ENCODE data around the gene JARID2.
"Not testable (repeated sequence)": the region's sequence is repeated elsewhere in the genome, so short reads cannot be mapped to it uniquely, and the experiment has no call there.

JARID2 gene

DNA sequence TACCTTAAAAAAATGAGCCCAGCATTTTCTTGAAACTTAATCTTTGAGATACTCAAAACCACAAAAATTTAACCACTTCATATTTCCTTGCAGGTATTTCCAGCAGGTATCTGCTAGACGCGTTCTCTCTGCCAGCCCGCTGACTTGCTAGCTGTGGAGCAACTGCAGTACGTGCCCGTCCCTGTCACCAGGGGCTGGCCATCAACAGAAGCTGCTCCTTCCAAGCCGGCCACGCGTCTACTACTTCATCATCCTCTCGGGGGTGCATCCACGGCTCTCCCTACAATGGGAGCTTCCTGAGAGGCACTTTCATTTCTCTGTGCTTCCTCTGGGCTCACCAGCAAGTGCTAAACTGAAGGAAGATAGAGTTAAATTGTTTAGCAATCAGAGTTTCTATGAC, 284.5 kb downstream of the JARID2 start:
- no peak for DNase-seq

DNA sequence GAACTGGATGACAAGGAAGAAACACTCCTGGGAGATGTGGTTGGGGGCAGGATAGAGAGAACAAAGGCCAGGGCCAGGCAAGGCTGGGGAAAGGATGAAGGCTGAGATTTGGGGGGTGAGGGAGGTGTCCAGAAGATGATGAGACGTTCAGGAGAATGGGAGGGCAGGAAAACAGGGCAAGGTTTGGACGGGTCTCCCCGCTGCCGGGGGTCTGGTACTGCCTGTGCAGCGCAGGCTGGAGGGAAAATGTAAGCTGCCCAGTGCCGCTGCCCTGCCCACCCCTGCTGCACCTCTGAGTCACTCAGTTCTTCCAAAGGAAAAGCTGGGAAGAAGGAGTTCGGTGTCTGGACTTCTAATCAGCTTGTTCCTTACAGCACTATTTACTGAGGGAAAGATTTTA, 286.1 kb downstream of the JARID2 start:
- DNase-seq = no peak

DNA sequence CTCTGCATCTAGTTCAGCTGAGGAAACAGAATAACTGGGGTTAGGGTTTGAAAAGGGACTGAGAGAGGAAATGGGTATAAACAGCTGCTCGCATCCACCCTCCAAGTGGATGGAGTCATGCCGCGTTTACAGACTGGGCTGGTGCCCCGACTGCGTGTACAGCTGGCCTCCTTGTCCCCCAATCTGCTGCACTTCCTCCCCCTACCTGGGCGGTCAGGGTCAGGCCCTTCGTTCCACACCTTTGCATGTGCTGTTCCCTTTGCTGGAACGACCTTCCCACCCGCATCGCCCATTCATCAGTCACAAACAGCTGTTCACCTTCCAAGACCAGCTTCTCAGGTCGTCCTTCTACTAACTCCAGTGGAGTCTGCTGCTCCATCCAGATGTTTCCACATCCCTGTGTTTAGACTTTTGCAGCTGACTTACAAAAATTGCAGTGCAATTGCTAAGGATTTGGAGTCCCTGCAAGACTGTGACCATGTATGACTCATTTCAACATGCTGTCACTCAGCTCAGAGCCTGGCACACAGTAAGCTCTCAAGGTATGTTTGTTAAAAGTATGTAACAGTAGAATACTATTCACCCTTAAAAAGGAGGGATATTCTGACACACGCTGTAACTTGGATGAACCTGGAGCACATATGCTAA, 287.6 kb downstream of the JARID2 start:
- DNase-seq = no peak

DNA sequence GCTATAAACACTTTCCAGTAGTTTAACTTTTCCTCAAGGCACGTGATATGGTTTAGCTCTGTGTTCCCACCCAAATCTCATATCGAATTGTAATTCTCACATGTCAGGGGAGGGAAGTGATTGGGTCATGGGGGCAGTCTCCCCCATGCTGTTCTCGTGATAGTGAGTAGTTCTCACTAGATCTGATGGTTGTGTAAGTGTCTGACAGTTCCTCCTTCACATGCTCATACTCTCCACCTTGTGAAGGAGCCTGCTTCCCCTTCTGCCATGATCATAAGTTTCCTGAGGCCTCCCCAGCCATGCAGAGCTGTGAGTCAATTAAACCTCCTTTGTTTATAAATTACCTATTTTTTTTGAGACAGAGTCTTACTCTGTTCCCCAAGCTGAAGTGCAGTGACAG, 289.1 kb downstream of the JARID2 start:
- peak; percentile 76 for DNase-seq

DNA sequence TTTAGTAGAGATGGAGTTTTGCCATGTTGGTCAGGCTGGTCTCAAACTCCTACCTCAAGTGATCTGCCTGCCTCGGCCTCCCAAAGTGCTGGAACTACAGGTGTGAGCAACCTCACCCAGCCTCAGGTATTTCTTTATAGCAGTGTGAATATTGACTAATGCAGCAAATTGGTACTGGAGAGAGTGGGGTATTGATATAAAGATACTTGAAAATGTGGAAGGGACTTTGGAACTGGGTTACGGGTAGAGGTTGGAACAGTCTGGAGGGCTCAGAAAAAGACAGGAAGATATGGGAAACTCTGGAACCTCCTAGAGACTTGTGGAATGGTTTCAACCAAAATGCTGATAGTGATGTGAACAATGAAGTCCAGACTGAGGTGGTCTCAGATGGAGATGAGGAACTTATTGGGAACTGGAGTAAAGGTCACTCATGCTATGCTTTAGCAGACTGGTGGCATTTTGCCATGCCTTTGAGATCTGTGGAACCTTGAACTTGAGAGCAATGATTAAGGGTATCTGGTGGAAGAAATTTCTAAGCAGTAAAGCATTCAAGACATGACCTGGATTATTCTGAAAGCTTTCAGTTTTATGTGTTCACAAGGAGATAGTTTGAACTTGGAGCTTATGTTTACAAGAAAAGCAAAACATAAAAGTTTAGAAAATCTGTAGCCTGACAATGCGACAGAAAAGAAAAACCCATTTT, 289.8 kb downstream of the JARID2 start:
- no peak for DNase-seq

DNA sequence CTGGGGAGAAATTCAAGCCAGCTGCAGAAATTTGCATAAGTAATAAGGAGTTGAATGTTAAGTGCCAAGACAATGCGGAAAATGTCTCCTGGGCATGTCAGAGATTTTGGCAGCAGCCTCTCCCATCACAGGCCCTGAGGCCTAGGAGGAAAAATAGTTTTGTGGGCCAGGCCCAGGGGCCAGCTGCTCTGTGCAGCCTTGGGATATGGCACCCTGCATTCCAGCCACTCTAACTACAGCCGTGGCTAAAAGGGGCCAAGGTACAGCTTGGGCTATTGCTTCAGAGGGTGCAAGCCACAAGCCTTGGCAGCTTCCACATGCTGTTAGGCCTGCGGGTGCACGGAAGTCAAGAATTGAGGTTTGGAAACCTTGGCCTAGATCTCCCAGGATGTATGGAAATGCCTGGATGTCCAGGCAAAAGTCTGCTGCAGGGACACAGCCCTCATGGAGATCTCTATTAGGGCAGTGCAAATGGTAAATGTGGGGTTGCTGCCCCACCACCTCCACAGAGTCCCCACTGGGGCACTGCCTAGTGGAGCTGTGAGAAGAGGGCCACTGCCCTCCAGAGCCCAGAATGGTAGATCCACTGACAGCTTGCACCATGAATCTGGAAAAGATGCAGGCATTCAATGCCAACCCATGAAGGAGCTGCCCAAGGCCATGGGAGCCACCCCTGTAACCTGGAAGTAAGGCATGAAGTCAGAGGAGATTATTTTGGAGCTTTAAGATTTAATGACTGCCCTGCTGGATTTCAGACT, 290.5 kb downstream of the JARID2 start:
- no peak for DNase-seq

DNA sequence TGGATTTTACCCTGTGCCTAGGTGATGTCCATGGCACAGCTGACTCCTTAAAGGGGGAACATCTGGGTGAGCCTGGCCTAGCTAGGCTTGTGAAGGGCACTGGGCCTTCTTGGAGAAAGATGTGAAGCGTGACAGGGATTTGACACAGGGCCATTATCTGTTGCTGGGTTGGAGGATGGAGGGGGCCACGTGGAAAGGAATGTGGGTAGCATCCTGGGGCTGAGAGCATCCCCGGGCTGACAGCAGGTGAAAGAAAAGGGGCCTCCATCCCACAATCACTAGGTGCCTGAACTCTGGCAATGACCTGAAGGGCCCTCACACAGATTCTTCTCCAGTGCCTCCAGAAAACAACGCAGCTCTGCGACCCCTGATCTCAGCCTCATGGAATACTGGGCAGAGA, 292.2 kb downstream of the JARID2 start:
- no peak for DNase-seq

DNA sequence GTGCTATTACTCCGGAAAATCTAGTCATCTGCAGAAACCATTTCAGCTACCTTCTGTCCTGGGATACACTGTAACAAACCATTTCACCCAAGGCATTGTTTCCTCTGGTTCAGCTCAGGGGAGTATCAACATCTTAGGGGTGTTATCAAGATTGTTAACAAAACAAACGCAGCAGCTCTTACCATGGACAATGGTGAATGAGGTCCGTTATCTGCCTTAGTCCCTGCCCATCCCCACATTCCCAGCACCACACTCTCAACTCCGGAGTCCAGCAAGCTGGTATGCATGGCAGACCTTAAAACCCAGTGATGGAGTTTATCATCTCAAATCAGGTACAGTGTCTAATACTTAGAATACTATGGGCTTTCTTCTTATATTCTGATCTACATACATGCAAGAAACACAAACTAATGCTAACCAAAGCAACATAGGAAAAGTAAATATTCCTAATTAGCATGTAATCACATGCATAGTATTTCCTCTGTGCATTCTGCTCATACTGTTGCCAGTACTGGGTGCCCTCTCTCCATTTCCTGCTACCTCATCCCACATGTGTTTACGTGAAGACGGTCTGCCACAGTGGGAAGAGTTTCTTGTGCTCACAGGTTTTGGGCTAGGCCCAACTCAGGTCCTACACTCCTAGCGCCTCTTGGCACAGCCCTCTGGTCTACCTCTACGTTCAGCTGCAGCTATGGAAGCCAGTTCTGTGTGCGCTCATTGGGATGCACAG, 293.1 kb downstream of the JARID2 start:
- DNase-seq = no peak

DNA sequence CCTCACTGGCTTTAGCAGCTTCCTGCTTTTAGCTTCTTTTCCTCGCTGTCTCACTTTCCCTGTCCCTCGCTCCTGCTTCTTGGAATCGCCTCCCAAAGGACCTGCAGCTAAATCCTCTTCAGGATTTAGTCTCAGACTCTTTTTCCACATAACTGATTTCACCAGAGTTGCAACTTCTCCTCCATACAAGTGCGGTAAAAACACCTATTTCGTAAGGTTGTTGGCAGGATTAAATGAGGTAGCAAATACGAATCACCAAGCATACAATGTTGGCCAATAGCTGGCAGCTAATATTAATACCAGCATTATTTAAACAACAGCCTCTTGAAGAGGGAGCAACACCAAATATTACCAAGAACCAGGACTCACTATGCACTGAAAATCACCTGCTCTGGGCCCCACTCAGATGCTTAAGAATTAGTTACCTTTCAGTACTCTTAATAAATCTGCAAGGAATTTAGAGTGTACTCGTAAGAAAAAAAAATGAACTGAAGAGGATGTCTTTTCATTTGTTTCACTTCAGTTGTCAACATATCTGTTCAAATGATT, 293.9 kb downstream of the JARID2 start:
- no peak for DNase-seq

DNA sequence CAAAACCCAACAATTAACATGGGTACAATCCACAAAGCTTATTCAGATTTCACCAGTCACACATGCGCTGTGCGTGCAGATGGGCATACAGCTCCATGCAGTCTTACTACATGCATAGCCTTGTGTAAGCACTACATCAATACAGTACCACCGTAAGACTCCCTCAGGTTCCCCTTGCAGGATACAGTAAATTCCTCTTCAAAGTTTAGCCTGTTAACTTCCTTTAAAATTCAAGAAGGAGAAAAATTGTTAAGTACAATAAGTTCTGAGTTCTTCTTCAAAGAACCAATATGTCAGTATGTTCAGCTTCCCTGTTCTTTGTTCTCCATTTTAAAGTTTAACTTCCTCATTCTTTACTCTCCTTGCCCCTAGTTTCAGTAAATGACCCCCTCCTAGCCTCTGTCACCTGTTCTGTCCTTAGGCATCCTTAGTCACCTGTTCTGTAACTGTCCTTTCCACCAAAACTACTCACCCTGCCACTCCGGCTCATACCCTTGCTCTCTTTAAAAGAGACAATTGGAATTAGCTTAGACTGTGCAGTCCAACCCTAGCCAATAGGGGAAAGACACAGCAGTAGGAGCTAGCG, 297.6 kb downstream of the JARID2 start:
- DNase-seq = not testable (repeated sequence)

DNA sequence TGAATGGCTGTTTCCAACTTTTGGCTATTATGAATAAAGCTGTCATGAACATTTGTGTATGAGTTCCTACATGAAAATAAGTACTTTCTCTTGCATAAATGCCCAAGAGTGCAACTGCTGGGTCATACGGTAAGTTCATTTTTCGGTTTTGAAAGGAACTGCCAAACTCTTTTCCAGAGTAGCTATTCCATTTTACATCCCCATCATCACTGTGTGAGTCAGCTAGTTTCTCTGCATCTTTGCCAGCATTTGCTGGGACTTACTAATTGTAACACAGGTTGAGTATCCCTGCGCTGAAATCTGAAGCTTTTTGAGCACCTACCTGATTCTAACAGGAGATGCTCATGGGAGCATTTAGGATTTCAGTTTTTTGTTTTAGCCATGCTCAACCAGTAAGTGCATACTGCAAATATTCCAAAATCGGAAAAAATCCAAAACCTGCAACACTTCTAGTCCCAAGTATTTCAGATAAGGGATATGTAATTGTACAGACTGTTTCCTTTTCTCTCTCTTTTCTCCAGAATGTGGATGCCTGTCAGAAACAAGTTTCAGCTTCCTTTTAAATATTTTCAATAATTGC, 298.5 kb downstream of the JARID2 start:
- DNase-seq = no peak

DNA sequence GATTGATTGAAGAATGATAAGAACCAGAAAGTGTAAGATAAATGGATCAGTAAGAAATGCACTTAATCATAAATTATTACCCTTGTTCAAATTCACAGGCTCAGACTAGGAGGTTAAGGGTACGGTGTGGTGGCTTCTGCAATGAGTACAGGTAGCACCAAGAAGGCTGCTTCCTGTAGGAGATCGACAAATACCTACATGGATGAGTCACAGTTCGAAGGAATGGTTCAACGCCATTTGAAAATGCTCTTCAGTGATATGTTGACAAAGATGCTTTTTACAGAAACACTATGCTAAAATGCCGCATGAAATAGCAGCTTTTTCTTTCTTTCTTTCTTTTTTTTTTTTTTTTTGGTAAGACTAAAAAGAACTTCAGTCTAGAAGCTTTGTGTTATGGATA, 300.7 kb downstream of the JARID2 start:
- DNase-seq = no peak

DNA sequence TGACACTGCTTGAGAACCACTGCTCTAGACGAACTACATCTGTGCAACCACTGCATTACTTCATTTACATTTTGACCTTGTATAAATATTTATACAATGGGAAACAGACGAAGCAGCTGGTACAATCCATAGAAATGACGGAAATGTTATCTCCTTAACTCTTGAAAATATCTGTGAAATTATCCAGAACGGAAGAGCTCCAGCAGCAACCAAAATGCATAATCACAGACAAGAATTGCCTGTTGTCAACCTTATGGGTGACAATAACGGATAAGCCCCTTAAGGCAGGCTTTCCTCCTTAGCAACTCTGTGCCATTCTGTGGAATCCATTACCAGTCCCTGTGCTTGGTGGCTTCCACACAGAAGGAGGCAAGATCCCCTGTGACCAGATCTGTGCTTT, 301.5 kb downstream of the JARID2 start:
- no peak for DNase-seq

DNA sequence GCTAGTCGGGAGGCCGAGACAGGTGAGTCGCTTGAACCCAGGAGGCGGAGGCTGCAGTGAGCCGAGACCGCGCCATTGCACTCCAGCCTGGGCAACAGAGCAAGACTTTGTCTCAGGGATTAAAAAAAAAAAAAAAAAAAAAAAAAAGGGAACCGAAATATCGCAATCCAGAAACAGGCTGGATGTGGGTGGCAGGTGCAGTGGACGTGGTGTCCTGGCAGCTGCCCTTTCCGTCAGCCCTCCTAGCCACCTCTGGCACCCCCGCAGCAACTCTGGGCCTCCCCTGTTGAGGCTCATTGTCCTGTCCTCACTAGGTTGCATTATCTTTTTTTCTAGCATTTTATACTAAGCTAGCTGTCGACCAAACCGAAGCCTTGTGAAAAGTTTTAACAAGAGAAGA, 303.5 kb downstream of the JARID2 start:
- DNase-seq = no peak

DNA sequence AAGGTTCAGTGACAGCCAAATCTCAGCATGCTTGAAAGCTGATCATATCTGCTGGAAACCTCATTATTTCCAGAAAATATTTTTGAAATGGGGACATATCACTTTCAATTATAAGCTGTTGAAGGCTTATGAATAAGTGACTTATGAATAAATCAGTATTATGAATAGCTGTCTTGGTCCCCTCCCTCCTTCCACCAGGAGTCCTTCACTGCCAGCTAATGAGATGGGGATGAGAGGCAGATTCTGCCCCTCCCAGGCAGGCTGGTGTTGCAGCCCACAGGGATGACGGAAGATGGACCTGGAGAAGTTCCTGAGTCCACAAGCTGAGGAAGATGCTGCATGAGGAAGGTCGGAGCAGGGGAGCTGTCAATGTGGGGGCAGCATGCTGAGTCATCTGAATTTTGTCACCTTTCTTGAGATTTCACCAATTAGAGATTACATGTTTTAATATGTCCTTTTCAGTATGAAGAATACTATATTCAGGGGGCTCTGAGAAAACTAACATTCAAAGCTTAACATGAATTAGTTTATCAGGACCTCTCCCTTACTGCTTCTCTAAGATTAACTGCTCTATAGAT, 304.8 kb downstream of the JARID2 start:
- DNase-seq = no peak

DNA sequence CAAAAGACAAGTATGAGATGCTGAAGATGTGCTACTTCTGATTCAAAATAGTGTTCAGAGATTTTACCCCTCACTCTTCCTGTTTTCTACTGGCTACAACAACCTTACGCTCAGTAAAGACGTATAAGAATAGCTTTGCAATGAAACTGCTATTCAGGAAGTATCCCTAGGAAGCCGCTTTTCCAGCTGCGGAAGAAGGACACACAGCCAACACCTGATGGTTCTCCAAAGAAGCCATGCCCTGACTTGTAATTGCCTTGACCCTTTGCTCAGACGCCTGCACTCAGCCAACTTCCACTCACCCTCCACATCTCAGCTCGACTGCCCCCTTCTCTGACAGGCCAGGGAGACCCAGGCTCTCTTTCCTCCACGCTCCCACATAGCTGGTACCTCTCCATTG, 305.4 kb downstream of the JARID2 start:
- no peak for DNase-seq

DNA sequence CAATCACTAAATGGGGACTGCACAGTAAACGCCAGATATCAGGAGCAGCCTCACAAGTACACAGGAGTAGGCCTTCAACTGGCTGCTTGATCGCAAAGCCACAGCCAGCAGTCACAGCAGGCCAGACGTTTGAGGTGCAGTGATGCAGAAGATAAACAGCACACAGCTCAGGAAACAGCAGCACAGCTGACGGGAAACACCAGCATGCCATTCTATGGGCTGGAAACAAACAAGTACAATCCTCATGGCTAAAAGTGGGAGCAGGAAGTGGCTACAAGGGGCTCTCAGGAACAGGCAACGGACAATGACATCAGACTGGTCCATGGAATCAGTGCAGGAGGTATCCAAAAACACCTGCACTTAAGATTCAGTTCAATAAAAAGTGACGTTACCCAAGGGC, 305.9 kb downstream of the JARID2 start:
- no peak for DNase-seq

DNA sequence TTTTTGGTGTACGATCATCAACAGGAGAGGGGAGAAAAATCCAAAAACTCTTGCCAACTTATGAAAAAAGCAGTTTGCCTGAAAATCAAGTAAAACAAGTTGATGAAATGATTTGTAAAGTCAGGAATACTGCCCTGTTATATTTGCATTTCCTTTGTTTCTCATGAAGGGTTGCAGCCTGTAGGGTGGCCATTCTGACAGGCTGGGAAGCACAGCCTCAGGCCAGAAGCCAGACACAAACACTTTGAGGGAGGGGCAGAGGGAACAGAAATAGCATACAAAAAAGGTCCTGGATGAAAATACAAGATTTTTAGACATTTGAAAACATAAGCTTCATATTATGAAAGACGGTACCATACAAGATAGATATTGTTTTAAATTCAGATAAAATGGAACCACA, 307.2 kb downstream of the JARID2 start:
- DNase-seq = no peak

DNA sequence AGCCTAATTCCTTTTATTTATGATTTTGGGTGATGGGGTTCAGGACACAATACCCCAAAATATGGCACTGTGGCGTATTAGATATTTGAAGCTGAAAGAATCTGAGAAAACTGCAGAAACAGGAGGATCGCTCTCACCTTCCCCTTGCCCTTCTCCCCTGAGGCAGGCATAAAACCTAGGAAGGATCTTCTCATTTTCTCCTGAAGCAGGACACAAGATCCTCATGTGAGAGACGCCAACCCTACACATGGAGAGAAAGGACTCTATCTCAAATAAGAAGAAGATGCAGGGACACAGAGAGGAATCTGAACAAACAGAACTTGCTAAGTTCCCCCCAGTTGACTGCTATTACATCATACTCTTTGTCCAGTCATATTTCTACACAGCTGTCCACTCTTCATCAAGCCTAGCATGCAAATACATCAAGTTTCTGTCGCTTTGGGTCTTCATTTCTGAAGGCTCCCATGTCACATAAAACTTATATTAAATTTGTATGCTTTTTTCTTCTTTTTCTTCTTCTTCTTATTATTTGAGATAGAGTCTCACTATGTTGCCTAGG, 307.9 kb downstream of the JARID2 start:
- no peak for DNase-seq

DNA sequence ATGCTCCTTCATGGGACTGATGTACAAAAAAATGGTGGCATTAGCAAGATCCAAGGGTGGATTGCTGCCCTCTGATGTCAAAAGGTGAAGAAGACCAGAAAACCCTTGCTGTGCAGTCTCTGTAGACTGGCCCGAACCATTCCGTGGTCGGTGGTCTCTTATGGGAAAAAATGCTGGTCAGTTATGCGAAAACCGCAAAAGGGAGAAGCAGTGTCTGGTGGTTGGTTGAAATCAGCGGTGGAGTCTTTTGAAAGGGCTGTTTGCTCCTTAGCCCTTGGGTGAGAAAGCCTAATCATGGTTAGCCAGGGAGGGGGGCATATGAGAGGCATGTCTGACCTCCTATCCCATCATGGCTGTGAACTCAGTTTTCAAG, 308.8 kb downstream of the JARID2 start:
- no peak for DNase-seq

DNA sequence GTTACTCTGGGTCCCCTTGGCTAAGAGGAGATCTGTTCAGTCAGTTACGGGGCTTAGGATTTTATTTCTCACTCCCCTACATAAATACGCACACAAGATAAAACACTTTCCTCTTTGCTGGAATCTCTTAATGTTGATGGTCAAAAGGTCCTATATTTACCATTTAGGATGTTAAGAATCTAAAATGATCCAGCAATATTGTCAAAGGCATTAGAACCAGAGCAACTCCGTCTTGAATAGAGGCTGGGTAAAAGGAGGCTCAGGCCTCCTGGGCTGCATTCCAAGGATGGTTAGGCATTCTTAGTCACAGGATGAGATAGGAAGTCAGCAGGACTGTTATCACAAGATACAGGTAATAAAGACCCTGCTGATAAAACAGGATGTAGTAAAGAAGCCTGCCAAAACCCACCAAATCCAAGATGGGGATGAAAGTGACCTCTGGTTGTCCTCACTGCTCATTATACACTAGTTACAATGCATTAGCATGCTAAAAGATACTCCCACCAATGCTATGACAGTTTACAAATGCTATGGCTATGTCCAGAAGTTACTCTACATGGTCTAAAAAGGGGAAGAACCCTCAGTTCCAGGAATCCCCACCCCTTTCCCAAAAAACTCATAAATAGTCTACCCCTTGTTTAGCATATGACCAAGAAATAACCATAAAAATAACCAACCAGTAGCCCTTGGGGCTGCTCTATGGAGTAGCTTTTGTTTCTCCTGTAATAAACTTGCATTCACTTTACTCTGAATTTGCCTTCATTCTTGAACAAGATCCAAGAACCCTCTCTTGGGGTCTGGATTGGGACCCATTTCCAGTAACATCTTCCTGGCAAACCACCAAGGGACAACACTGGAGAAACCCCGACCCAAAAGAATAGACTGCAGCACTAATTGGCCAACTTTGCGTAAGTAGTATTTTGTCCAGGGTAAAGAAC, 309.5 kb downstream of the JARID2 start:
- DNase-seq = no peak
